SK-N-DZ (cell line): ENCODE data around the gene ELOVL2.
"Not testable (repeated sequence)": the region's sequence is repeated elsewhere in the genome, so short reads cannot be mapped to it uniquely, and the experiment has no call there.

Experiments
- DNase-seq: peaks from one replicate; pipeline ENCODE4 v3.0.0-alpha.2; 2015; ENCODE audit warnings: low spot score

The ELOVL2 gene

GRCh38 chr6:10984959-10985358 is 59.1 kb downstream of the ELOVL2 start:
- DNase-seq: not testable (repeated sequence)

GRCh38 chr6:10981409-10981808 is 62.7 kb downstream of the ELOVL2 start:
- no peak for DNase-seq

GRCh38 chr6:10979603-10980002 is 64.5 kb downstream of the ELOVL2 start:
- no peak for DNase-seq

GRCh38 chr6:10977231-10977968 is 66.7 kb downstream of the ELOVL2 start:
- no peak for DNase-seq

- DNase-seq: no peak
These were observed 67.5 kb downstream of the ELOVL2 start for GRCh38 chr6:10976571-10976970.

GRCh38 chr6:10972196-10972595 is 71.9 kb downstream of the ELOVL2 start:
- no peak for DNase-seq

GRCh38 chr6:10970731-10971130 is 73.4 kb downstream of the ELOVL2 start:
- no peak for DNase-seq

GRCh38 chr6:10968776-10969175 is 75.3 kb downstream of the ELOVL2 start:
- no peak for DNase-seq

- DNase-seq: no peak
These were observed 79.4 kb downstream of the ELOVL2 start for GRCh38 chr6:10964684-10965083.

GRCh38 chr6:10963113-10963512 is 81.0 kb downstream of the ELOVL2 start:
- no peak for DNase-seq

GRCh38 chr6:10962673-10963072 is 81.4 kb downstream of the ELOVL2 start:
- no peak for DNase-seq

GRCh38 chr6:10961837-10962236 is 82.3 kb downstream of the ELOVL2 start:
- DNase-seq: no peak

GRCh38 chr6:10960171-10960570 is 83.9 kb downstream of the ELOVL2 start:
- DNase-seq: no peak

- DNase-seq: no peak
These were observed 86.7 kb downstream of the ELOVL2 start for GRCh38 chr6:10957414-10957886.

- DNase-seq: no peak
These were observed 87.3 kb downstream of the ELOVL2 start for GRCh38 chr6:10956776-10957175.

- DNase-seq: peak; percentile 57
These were observed 89.5 kb downstream of the ELOVL2 start for GRCh38 chr6:10954590-10955010.

GRCh38 chr6:10951675-10952282 is 92.3 kb downstream of the ELOVL2 start:
- DNase-seq: no peak

GRCh38 chr6:10949579-10950490 is 94.3 kb downstream of the ELOVL2 start:
- DNase-seq: no peak

- no peak for DNase-seq
These were observed 96.1 kb downstream of the ELOVL2 start for GRCh38 chr6:10947966-10948365.

- no peak for DNase-seq
These were observed 98.3 kb downstream of the ELOVL2 start for GRCh38 chr6:10945845-10946244.

GRCh38 chr6:10939840-10940239 is 104.3 kb downstream of the ELOVL2 start:
- DNase-seq: no peak

- DNase-seq: no peak
These were observed 111.0 kb downstream of the ELOVL2 start for GRCh38 chr6:10933126-10933525.
